Measurements from ENCODE around the gene PNMA8C. TPM values are rescaled to one million over a fixed set of nuclear protein-coding genes. Genes with fewer than 3 reads are reported as not detected.
"Not testable (repeated sequence)": the region's sequence is repeated elsewhere in the genome, so short reads cannot be mapped to it uniquely, and the experiment has no call there.

PNMA8C gene
- total RNA-seq, 1 donor from 2014 or later: 25.3 TPM

DNA sequence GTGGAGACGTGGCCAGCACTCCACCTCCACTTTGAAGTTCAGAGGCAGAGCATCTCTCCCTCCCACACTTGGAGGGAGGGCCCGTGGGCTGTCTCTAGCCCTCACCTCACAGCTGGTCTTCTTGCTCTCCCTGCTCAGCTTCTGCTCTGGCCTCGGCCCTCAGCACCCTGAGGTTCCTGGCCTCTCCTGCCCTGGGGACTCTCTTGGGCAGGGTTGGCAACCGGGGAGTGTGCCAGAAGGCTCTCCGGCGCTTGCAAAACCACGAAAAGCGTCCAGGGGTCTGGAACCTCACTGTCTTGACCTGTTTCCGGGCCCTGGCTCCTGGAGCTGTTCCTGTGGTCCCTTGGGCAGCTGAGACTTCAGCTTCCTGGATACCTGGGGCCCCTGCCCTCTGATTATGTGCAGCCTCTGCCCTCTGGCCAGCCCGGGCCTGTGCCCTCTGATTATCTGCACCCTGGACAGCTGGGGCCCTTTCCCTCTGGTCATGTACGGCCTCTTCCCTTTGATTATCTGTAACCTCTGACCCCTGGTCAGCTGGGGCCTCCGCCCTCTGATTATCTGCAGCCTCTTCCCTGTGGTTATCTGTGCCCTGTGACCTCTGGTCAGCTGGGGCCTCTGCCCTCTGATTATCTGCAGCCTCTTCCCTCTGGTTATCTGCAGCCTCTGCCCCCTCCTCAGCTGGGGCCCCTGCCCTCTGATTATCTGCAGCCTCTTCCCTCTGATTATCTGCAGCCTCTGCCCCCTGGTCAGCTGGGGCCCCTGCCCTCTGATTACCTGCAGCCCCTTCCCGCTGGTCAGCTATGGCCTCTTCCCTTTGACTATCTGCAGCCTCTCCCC is 17.4 kb downstream of the PNMA8C start:
- no peak for DNase-seq

DNA sequence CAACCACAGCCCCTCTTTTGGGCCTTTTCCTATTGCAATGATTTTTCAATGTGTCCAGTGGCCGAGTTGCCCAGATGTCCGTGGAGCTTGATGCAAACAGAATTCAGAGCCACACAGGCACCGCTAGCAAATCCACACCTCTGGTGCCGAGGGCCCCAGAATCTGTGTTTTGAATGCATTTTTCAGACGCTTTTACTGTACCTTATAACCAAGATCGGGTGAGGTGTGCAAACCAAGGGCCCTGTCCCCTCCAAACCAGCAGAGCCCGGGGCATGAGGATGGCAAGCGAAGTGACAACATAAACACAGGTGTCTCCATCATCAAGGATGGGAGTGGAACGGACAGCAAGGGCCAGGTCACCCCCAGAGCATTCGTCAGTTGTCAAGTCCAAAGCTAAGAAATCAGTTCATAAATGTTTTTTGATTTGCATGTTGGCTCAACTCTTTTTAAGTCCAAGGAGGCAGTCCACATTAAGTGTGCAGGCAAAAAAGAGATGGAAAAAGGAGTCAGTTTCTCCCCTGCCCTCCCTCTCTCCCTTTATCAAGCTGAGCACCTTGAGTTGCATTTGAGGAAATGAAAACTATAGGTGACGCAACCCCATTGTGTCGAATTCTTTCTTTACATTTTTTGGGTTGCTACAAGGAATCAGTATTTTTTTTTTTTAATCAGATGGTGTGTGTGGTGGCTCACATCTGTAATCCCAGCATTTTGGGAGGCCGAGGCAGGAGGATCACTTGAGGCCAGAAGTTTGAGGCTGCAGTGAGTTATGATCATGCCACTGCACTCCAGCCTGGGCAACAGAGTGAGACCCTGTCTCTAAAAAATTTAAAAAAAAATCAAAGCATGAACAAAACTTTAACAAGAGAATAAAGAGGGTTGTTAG is 18.3 kb downstream of the PNMA8C start:
- DNase-seq: no peak

DNA sequence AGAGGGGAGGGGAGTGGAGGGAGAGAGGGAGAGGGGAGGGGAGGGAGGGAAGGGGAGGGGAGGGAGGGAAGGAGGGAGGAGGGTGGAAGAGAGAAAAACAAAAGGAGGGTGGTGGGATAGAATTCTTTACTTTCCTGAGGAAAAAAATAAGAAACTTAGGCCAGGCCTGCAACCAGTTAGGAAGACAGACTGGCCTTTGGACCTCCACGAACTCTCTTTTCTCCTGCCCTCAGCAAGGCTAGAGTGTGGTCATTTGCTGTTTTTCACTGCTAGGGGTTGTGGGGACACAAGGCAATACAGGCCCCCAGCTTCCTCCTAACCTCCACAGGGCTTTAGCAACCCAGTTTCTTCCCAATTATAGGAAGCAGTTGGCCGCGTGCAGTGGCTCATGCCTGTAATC is 19.5 kb downstream of the PNMA8C start:
- no peak for DNase-seq

DNA sequence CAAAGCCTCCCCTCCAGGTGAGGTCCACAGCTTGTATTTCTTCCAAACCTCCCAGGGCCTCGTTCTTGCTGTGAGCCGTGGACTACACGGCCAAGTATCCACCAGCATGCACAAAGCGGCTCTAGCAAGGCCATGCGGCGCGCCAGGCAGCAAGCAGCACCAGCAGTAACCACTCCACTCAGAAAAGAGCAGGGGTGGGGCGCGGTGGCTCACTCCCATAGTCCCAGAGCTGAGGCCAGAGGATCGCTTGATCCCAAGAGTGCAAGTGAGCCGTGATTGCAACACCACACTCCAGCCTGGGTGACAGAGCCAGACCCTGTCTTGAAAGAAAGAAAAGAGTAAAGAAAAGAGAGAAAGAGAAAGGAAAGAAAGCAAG is 20.1 kb downstream of the PNMA8C start:
- DNase-seq: no peak

DNA sequence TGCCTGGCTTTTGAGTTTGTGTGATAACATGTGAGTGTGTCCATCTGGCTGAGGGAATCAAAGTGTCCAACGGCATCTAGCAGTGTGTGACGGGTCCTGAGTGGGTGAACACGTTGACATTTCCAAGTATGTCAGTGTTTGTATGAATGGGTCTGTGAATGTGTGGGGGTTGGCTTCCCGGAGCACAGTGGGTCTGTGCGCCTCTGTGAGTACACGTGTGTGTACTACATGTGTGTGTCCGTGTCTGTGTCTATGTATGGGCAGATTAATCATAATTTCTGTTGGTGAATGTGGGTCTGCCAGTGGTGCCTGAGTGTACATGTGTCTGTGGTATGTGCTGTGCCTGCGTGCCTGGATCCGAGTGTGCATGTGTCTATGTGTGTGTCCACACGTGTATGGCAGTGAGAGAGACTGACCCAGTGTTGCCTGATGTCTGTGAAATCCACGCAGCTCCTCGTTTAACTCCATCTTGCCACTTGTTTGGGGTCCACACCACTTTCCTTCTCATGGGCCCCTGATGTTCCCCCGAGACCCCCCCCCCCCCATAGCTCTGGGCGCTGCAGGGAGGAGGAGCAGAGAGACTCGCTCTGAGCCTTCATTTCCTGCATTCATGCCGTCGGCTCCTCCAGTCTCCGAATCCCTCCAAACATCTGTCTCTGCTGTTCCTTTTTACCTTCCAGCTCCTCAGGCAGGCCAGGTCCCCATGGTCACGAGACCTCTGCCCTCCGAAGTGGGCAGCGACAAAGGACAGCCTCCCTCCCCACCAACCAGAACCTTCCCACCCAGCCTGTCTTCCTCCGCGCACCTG is 20.7 kb downstream of the PNMA8C start:
- no peak for DNase-seq

DNA sequence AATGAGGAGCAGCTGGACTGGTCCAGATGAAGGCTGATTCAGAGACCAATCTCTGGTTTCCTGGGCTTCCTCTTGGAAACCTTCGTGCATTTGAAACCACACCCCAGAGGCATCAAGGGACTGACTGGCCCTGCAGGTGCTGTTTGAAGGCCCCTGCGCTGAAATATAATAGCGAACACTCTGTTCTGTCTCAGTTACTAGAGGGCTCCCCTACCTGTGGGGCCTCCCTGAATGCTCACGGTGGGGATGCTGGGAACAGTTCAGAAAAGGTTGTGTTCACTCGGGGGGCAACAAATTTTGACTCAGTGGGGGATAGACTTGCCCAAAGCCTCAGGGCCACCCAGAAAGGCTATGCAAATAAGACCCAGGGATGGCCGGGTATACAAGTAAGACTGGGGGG is 21.8 kb downstream of the PNMA8C start:
- no peak for DNase-seq

DNA sequence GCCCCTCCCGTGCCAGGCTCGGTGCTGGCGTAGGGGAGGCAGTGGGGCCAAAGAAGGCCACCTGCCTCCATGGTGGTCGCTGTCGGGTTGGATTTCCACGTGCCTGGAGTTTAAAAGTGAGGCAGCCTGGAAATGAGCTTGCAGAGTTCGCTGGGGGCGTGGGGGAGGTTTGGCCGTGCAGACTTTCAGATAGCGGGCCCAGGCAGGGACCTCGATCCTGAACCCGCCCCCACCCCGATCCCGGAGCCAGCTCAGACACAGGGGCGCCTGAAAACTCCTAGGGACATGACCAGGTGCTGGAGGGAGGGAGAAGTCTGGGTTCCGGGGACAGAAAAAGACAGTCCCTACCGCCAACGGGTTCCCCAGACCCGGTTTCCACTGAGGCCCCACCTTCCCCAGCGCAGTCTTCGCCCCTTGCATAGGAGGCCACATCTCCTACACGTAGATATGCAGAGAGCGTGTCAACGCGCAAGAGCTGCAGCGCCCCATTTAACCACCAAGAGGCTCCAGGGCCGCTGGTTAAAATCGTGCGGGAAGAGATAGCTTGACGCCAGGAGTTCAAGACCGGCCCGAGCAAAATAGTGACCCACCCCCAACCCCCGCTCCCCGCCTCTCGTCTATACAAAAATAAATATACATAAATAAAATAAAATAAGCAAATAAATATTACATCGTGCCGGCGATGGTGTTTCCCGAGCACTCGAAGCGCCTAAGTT is 23.8 kb downstream of the PNMA8C start:
- no peak for DNase-seq

DNA sequence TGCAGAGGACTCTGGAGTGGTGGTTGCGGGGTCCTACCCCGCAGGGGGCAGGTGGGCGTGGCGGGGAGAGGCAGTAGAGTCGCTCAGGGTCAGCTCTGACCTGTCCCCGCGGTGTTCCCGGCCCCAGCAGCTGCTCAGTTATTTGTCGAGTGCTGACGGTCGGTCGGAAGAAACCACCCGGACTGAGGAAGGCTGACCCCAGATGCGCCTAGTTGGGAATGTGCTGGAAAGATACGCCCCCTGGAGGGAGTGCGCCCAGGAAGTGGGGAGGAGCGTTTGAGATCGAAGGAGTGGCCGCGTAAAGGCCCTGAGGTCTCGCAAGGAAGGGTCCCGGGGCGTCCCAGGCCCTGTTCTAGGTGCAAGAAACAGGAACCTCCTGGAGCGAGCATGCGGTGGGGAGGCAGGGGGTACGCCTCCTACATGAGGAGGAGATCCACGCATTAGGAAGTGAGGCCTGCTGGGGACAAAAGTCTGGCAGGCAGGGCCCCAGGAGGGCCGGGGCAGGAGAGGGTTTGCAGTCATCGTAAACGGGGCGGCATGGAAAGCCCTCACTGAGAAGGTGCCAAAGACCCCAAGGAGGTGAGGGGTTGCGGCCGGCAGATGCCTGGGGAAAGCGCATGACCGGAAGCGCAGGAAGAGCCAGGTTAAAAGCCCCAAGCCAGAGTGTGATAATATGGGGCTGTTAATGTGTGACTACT is 24.5 kb downstream of the PNMA8C start:
- DNase-seq: no peak

DNA sequence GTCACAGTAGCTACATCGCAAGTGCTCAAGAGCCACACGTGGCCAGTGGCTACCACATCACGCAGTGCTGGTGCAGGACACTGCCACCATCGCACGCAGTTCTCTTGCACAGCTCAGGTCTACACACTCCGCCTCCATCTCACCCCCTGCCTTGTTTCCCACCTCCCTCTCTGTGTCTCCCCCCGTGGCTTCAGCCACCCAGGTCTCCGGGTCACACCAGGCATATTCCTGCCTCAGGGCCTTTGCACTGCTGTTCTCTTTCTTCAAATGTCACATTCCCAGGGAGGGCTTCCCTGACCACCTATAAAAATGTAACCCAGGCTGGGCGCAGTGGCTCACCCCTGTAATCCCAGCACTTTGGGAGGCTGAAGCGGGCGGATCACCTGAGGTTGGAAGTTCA is 26.0 kb downstream of the PNMA8C start:
- DNase-seq: no peak

DNA sequence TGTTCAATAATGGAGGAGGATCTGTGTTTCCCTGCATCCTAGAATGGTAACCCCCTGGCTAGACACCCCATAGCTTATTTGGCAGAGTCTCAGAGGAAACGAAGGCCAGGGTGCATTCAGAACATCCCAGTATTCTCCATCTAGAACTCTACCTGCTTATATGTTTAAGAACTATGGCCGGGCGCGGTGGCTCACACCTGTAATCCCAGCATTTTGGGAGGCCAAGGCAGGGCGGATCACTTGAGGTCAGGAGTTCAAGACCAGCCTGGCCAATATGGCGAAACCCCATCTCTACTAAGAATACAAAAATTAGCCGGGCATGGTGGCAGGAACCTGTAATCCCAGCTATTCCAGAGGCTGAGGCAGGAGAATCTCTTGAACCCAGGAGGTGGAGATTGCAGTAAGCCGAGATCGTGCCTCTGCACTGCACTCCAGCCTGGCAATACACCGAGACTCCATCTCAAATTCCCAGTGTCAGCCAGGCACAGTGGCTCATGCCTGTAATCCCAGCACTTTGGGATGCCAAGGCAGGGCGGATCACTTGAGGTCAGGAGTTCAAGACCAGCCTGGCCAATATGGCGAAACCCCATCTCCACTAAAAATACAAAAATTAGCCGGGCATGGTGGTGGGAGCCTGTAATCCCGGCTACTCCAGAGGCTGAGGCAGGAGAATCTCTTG is 30.8 kb downstream of the PNMA8C start:
- DNase-seq: not testable (repeated sequence)

DNA sequence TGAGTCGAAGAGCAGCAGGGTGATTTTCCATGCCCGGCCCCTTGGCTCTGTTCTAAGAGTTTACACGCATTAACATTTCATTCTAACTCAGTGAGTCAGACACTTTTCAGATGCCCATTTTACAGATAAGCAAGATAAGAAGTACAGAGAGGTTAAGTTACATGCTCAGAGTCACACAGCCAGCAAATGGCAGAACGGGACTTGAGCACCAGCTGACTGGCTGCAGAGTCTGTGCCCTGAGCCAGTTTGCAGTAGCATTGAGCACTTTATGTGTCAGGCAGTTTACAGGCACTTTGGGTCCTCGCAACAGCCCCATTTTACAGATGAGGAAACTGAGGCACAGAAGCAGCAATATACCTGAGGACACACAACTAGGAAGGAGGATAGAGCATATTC is 34.3 kb downstream of the PNMA8C start:
- DNase-seq: no peak

DNA sequence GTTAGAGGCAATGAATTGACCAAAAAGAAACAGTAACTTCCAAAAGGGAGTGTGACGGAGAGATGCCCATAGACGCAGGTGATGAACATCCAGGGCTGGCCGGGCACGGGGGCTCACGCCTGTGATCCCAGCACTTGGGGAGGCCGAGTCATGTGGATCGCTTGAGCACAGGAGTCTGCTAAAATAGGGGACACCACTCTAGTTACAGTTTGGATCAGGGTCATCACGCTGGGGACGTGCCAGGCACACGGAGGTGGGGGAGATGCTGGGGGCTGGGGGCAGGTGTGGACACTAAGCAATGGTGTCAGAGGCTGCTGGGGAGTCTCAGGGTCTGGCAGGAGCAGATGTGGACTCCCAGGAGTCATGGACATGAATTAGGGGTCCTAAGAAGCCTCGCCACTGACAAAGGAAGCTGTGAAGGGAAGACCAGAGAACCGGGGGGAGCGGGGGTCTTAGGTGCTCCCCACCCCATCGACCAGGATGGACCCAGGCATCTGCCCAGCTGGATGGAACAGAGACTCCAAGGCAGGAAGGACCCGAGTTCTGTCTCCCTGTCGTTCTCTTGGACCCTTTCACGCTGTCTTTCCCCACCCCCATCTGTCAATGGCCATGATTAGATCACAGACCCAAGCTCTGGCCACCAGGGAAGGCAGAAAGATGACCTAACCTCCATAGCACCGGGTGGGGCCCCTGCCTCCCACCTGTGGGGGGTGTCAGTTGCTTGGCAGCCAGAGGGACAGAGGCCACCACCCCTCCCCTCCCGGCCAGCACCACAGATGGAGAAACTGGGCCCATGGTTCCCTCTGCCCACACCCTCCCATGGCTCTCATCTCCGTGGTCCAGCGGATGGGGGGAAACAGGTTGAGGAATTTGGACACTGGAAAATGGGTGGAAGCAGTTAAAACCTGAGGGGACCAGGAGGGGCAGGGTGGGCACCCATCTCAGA is 35.0 kb downstream of the PNMA8C start:
- DNase-seq: no peak

DNA sequence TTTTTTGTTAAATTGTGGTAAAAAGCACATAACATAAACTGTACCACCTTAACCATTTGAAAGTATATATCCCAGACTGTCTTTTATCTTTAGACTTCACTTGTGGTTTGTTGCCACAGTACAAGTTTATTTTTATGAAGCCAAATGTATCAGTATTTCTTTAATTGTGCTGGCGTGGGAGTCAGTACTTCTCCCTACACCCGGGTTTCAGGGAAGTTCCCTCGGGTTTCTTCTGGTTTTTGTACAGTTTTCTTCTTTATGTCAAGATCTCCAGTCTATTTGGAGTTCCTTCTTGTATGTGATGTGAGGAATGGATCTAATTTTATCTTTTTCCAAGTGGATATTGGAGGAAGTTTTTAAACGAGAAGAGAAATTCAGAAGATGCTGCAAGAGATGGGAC is 35.9 kb downstream of the PNMA8C start:
- no peak for DNase-seq

DNA sequence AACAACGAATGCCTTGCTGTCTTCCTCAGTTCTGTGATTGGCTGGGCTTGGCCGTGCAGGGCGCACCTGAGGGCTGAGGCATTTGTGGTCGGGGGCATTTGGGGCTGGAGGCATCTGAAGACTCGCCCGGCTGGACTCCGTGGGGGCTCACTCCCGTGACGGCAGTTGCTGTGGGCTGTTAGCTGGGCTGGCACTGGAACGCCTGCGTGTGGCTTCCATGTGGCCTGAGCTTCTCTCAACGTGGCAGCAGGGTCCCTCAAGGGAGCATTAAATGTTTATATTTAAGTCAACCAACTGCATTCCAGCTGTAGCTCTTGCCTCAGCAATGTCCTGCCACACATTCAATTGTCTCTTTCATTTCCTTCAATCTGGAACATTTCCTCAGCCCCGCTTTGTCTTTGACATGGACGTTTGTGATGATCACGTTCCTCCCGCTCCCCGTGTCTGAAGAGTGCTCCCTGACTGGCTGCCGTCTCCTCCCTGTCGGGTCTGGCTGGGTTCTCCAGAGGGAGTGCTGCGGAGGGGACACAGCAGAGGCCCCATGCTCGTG is 36.4 kb downstream of the PNMA8C start:
- DNase-seq: no peak

DNA sequence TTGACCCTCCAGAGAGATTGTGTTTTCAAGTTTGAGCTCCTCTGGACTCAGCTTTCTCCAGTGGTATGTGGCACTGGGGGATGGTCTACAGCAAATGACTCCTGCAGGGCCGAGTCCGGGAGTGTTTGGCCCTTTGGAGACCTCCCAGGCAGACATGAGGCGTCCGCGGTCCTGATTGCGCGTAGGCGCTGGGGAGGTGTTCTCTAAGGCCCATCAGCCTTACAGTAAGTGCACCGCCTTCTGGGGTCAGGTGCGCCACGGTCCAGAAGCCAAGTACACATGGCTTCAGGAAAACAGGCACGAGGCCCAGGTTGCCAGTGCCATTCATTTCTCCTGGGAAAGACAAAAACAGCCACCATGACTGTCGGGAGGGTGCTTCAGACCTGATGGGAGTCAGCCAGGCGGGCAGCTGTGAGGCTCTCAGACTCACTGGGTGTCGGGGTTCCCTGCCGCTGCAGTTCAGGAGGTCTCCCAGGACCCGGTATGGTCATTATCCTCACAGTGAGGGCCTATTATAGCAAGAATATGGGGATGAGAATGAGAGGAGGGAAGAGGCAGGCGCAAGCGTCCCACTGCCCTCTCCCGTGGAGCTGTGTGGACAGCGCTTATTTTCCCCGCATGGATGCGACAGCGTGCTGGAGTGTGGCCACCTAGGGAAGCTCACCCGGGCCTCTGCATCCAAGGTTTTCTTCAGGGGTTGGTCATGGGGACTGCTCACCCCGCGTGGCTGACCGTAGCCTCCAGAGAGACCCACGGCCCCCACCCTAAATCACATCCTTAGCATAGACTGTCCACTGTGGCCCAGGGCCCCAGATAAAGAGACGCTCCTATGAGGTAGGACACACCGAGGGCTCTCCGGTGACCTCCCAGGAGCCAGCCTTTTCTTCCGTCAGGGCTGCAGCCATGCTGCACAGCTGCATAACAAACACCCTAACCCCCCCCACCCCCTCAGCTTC is 37.2 kb downstream of the PNMA8C start:
- no peak for DNase-seq

DNA sequence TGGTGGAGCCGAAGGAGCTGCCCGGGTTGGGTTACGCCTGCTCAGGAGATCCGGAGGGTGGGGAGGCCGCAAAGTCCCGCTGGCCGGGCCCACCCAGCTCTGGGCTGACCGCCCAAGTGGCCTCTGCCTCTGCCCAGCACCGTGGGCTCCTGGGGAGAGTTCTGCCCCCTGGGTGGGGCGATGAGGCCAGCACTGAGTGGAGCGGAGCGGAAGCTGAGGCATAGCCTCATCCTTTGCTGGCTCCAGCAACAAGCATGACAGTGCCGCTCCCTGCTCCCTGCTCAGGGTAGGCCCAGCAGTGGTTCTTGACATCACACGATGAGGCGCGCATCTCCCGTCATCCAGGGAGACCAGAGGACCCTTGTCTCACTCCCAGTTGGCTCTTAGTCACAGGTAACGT is 37.9 kb downstream of the PNMA8C start:
- no peak for DNase-seq

DNA sequence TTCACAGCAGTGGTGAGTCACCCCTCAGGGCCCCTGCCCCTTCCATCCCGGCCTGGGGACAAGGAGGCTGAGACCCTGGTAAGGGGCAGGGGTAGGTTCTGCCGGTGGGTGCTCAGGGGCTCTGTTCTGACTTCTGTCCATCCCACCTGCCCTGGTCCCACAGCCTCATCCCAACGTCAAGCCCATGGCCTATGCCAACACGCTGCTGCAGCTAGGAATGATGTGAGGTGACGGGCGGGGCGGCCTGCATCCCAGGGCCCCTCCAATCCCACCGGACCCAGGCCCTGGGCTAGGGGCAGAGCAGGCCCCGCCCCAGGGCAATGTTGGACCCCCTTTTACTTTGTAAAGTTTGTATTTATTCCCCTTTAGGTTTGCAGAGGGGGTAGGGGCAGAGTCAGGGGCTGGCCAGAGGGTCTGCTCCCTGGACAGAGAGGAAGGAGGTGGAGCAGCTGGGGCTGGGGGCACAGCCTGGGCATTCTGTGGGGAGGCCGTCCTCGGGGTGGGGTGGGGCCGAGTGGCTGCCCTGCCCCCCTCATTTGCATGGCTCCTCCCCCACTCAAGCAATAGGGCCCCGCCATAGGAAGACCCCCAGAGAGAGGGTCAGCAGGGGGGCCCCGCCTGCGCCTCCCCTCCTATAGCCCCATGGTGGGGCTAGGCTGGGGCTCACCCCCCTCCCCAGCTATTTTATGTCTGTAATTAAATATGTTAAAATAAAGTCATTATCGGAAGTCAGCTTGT is 38.4 kb downstream of the PNMA8C start:
- DNase-seq: no peak
